Heart right ventricle (tissue), 16 donors: Measurements from ENCODE around the gene ALPG. TPM values are rescaled to one million over a fixed set of nuclear protein-coding genes. Genes with fewer than 3 reads are reported as not detected.

ENCODE experiments used
- ATAC-seq, 8 donors: fragments of 200-7000 bp; cut with Tn5 transposase; one replicate each; pipeline ENCODE4 v1.9.1; 2020; ENCODE audit warnings: mild to moderate bottlenecking in 8 of 8, moderate library complexity in 8 of 8, moderate number of reproducible peaks in 1 of 8
- DNase-seq, 2 donors: peaks; one replicate each; pipeline ENCODE4 v3.0.0-alpha.2; 2020
- H3K27ac ChIP-seq, 10 donors: fragments of 200-600 bp; sonication (generic) in 2 of 10; one replicate each; pipeline versions ENCODE4 v1.5.0 to v1.8.0; 2020 to 2022; ENCODE audit warnings: mild to moderate bottlenecking in 3 of 10
- H3K27me3 ChIP-seq, 7 donors: fragments of 200-600 bp; one replicate each; pipeline ENCODE4 v1.8.0; 2021 to 2022; ENCODE audit warnings: mild to moderate bottlenecking in 2 of 7
- H3K36me3 ChIP-seq, 9 donors: fragments of 200-600 bp; sonication (generic) in 1 of 9; one replicate each; pipeline versions ENCODE4 v1.5.0 to v1.8.0; 2020 to 2022; ENCODE audit warnings: mild to moderate bottlenecking in 2 of 9
- H3K4me1 ChIP-seq, 9 donors: fragments of 200-600 bp; sonication (generic) in 1 of 9; one replicate each; pipeline versions ENCODE4 v1.5.0 to v1.8.0; 2020 to 2022; ENCODE audit warnings: mild to moderate bottlenecking in 4 of 9
- H3K4me3 ChIP-seq, 10 donors: fragments of 200-600 bp; sonication (generic) in 2 of 10; one replicate each; pipeline versions ENCODE4 v1.5.0 to v1.8.0; 2020 to 2022; ENCODE audit warnings: mild to moderate bottlenecking in 7 of 10, moderate library complexity in 2 of 10
- H3K9me3 ChIP-seq, 11 donors: fragments of 200-600 bp in 10 of 11; sonication (generic) in 2 of 11; one replicate each; pipeline versions ENCODE4 v1.5.0 to v1.8.0; 2013 to 2022; ENCODE audit warnings: mild to moderate bottlenecking in 2 of 11, control low read depth in 1 of 11, moderate library complexity in 1 of 11
- CTCF ChIP-seq, 9 donors: fragments of 200-600 bp; sonication (generic) in 2 of 9; IDR thresholded peaks; one replicate each; pipeline versions ENCODE4 v1.5.0 to v1.8.0; 2021 to 2022; ENCODE audit warnings: antibody characterized with exemption in 9 of 9, mild to moderate bottlenecking in 5 of 9, moderate library complexity in 1 of 9
- WGBS, 2 donors: extraction: QIAGEN DNeasy Blood & Tissue Kit; methylation state at CpG; one replicate each; pipeline ENCODE4 v1.1.7; 2013; ENCODE audit warnings: inconsistent platforms in 1 of 2; 5-methylcytosine and 5-hydroxymethylcytosine counted together
- intact Hi-C, 10 donors: fragments of 100-400 bp; cut with DNase I; formaldehyde crosslinking; loops; one replicate each; pipeline versions ENCODE4 v1.11.1 to v1.14.2; 2022
- polyA plus RNA-seq, 2 donors: library from polyadenylated mRNA; stranded (reverse); fragments of 200-250 nt; gene quantifications; one replicate each; pipeline ENCODE4 v1.2.3, GENCODE V29; 2013
- total RNA-seq, 10 donors: library from RNA; stranded (reverse); fragmentation: NEBNext Ultra II Directional in 3 of 10; extraction: Animal tissue kit (Norgen Biotek cat#: 25700) in 3 of 10; gene quantifications; one replicate each; pipeline versions ENCODE4 v1.2.1 to v1.2.4, GENCODE V29; 2021 to 2023
- donor health status: Arrhythmogenic right ventricular cardiomyopathy.
- donor health status: ischemic (EF 13 %, LVEDD 7.1; RV severe dilation, severe dysfunction).
- donor health status: healthy with polysubstance abuse.
- donor health status: DM: no; HTN: yes; CAD: no.
- donor health status: DM: no; HTN: no; CAD: no.
- donor health status: ischemic (EF 25% LVEDD 6.9; RV normal size, moderate dysfunction).
- donor health status: ischemic (EF 25% LVEDD 5.7; RV mildly dilated, moderate dysfunction).
- donor health status: healthy.
- donor health status: DM: yes; HTN: yes; CAD: no.
- donor health status: Ischemic cardiomyopathy.
- donor health status: ischemic (EF 35%, LVEDD 5.7; RV mildly dilated, moderate dysfunction).
- donor health status: nonischemic (EF 11% LVEDD 7.7; RV severe dilation, severe dysfunction).
- donor health status: DM: yes; HTN: yes; CAD: no.
- donor health status: PGD.
- donor health status: ischemic (EF 29% LVEDD 5.4; RV normal size, mild dysfunction).
- donor health status: nonischemic (EF 23%, LVEDD 6.1; RV moderate dilation, normal function).

ALPG gene
- total and polyA plus RNA-seq, 12 donors = not detected

GRCh38 chr2:232419245-232420072 is 12.8 kb downstream of the ALPG start:
- Histone ChIP-seq H3K9me3 (peaks cover 0 to 19% (median 0%) of the 10 kb centered on the region in 11 donors), H3K4me1 (peaks cover 3 to 28% (median 20%) of the 10 kb centered on the region in 9 donors), H3K4me3 (peak overlapping the region in 8 of 10 donors; percentile 13 to 45 (median 31)), H3K27ac (no peak overlapping the region), H3K36me3 (no peaks in the 10 kb centered on the region), H3K27me3 (peaks cover 33 to 98% (median 88%) of the 10 kb centered on the region in 7 donors)
- no peak for DNase-seq
- WGBS, 2 donors = 2 to 4% methylated on average over 79 of the region's 79 CpGs
- intact Hi-C loops = no loop called here
- no peak for TF ChIP-seq CTCF (IDR thresholded peaks at IDR 0.05)
- peak in 1 of 8 donors; percentile 19 for ATAC-seq

- intact Hi-C loops = no loop called here
- Histone ChIP-seq H3K27me3 (peaks cover 33 to 97% (median 88%) of the 10 kb centered on the region in 7 donors), H3K4me3 (no peak overlapping the region), H3K9me3 (peaks cover 0 to 19% (median 0%) of the 10 kb centered on the region in 11 donors), H3K36me3 (no peaks in the 10 kb centered on the region), H3K4me1 (peaks cover 3 to 28% (median 20%) of the 10 kb centered on the region in 9 donors), H3K27ac (no peak overlapping the region)
- TF ChIP-seq CTCF (IDR thresholded peaks at IDR 0.05) = no peak
- DNase-seq = no peak
- WGBS, 2 donors = 2 to 6% methylated on average over 22 of the region's 22 CpGs
- no peak for ATAC-seq
Observed at GRCh38 chr2:232420073-232420454, 13.4 kb downstream of the ALPG start.

GRCh38 chr2:232420463-232421188 is 14.0 kb downstream of the ALPG start:
- ATAC-seq (peak in 1 of 8 donors; percentile 32), DNase-seq (no peak)
- Histone ChIP-seq H3K4me1 (peaks cover 3 to 28% (median 20%) of the 10 kb centered on the region in 9 donors), H3K36me3 (no peaks in the 10 kb centered on the region), H3K27ac (no peak overlapping the region), H3K9me3 (peaks cover 0 to 19% (median 0%) of the 10 kb centered on the region in 11 donors), H3K27me3 (peaks cover 33 to 95% (median 88%) of the 10 kb centered on the region in 7 donors), H3K4me3 (peak overlapping the region in 8 of 10 donors; percentile 8 to 30 (median 18))
- no peak for TF ChIP-seq CTCF (IDR thresholded peaks at IDR 0.05)
- intact Hi-C loops = no loop called here
- 1% methylated on average over 59 to 77 of the region's 79 CpGs for WGBS, 2 donors

- no peak for TF ChIP-seq CTCF (IDR thresholded peaks at IDR 0.05)
Observed at GRCh38 chr2:232421189-232421785, 14.6 kb downstream of the ALPG start.

More at GRCh38 chr2:232421189-232421785, 14.6 kb downstream of the ALPG start:
- 14 to 16% methylated on average over 22 of the region's 22 CpGs for WGBS, 2 donors
- H3K9me3 ChIP-seq = peaks cover 0 to 19% (median 0%) of the 10 kb centered on the region in 11 donors
- peak overlapping the region in 4 of 10 donors; percentile 8 to 30 (median 14) for H3K4me3 ChIP-seq
- intact Hi-C loops = no loop called here
- no peak overlapping the region for H3K27ac ChIP-seq
- no peak for DNase-seq
- peaks cover 33 to 95% (median 85%) of the 10 kb centered on the region in 7 donors for H3K27me3 ChIP-seq
- H3K4me1 ChIP-seq = peaks cover 3 to 28% (median 20%) of the 10 kb centered on the region in 9 donors
- H3K36me3 ChIP-seq = no peaks in the 10 kb centered on the region
- ATAC-seq = no peak
